Measurements from ENCODE around the gene MIX23. TPM values are rescaled to one million over a fixed set of nuclear protein-coding genes. Genes with fewer than 3 reads are reported as not detected.

MIX23 gene
- total RNA-seq: 15.7 and 17.4 TPM in 2 replicates

DNA sequence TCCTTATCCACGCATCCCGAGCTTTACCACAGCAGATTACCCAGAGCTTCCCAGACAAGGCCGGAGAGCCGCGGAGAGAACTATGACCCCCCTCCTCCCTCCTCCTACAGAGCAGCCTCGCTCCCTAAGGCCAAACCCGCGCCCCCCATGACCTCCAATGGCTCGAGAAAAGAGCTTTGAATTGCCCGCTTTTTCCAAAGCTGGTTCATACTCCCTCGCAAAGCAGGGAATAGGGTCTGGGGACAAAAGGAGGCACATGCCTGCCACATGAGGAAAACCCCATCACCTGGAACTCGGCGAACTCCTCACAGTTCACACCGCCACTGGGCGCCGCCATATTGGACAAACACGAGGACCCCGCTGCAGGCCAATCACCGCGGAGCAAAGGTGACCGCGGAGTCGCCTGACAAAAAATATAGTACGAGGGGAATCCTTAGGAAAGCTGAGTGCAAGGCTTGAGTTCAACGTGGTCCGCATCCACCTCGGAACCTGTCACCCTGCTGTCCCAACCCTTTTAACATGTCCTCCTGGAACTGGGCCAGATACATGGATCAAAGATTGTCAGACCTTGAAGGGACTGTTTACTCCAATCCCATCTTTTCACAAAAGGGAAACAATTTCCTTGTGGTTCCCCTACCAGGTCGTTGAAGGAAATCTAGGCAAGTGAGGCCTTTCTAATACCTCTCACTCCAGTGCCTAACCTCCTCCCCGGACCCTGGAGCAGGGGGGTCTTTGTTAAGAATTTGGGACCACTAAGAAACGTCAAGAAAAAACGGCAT is at the start of gene MIX23:
MIX23 (minus strand) TSS at position 344 of the 779 bp plus-strand sequence; CDS start at position 337, 7 bp downstream.

DNA sequence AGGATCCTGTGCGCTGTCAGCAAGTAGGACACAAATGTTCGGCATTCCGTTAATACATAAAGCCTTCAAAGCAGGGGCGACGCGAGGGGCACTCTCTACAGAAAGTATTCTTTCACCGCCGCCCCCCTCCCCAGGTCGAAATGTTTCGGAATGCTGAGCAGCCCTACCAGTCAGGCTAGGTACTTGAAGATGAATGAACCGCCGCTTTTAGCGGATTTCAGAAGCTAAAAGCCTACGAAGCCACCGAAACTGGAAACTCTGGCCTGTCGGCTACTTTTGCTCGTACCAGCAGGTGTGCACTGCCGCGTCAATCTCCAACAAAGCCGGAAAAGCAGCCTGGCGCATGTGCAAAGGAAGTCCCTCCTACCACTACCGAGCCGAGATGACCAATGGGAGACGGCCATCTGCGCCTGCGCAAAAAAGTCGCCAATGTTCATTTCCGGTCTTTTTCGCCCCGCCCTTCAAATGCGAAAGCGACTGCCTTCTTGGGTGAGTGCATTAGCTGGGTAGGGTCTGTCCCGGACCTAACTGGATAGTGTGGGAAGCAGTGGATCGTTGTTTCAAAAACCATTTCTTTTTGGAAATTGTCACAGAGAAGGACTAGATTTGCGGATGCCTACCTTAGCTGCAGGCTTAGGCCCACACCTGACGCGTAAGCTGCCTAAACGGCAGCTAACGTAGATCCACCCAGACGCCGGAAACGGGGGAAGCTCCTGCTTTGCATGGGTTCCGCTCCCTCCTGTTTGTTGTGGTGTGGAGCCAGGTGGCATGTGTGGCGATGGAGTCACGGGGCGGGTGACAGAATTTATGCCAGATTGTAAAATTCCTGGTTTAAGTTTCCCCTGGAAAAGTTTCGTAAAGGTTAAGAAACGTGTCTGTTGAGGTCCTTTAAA is 33.0 kb upstream of the MIX23 start, which contains the start of gene WDR5B:
WDR5B (minus strand) TSS at position 301 of the 893 bp plus-strand sequence. CDS start 534 bp downstream, outside the sequence.

DNA sequence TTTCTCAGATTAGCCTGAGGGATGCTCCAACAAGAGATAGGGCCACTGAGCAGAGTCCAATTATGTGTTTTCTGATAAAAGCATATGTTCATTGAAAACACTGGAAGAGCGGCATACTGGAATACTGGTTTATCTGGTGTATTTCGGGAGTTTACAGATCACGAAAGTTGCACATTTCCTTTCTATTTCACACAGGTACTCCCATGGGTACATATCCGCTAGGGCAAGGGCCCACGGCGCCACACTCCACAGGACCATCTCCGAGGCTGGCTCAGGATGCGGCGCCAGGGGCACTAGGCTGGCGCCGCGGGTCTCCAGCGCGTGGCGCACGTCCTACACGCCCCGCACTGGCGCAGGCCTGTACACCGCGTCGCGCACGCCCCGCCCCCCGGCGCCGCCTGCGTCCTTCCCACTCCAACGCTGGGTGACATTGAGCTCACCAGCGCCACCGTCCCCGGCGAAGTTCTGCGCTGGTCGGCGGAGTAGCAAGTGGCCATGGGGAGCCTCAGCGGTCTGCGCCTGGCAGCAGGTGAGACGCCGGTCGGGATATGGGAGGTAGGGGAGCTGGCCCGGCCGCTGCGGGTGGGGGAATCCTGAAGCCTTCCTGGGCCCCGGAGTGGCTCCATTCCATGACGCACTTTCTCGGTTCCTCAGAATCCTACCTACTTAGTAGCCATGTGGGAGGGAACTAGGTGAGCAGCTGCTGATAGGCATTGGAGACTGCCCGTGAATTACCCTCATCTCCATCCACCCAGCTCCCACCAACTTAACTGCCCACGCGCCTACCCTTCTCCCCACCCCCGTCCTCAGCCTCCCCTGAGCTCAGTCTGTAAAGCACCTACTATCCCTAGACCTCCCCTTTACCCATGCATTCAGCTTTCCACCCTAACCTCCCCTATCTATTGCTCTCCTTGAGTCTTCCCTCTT is 1.0 kb upstream of the MIX23 start, which contains the start of gene FAM162A:
FAM162A (plus strand) TSS at position 412 of the 927 bp plus-strand sequence; CDS start at position 496, 84 bp downstream.

DNA sequence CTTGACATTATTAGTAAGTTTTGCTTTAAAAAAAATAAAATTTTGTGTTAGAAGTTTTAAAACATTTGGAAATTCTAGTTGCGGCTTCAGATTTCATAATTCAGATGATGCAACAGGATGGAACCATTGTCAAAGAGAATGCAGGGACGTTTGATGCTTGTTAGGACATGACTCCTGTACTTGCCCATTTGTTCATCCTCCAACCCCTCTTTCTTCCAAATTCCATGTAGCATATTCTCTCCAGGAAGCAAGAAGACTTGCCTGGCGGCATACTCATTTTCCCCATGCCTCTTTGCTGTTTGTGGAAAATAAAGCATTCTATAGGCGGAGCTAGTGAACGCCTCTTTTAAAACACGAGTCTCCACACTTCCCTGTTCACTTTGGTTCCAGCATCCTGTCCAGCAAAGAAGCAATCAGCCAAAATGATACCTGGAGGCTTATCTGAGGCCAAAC is 58.1 kb downstream of the MIX23 start, which contains the start of gene CSTA:
CSTA (plus strand) TSS at position 378 of the 453 bp plus-strand sequence; CDS start at position 423, 45 bp downstream.

Small RNA genes lying within 50 kb of the gene (small RNA-seq; reads per million reads assigned to genes)
- not detected for gene AC083798.1

Other genes with a start within 250 kb of the MIX23 start
- gene CASR, start 199.6 kb downstream of the MIX23 start, total RNA-seq: under 0.01 TPM in 1 of 2 replicates, not detected in the other
- gene CSTA, start 58.0 kb downstream of the MIX23 start, total RNA-seq: 0.22 and 0.39 TPM in 2 replicates
- gene FAM162A, start 951 bp upstream of the MIX23 start, total RNA-seq: 4.9 and 6.7 TPM in 2 replicates
- 6.9 and 7.9 TPM in 2 replicates for gene WDR5B, start 32.8 kb upstream of the MIX23 start, total RNA-seq
- gene KPNA1, start 131.7 kb upstream of the MIX23 start, total RNA-seq: 27.9 and 35.0 TPM in 2 replicates
- gene PARP9, start 181.1 kb upstream of the MIX23 start, total RNA-seq: 4.1 and 6.7 TPM in 2 replicates
- 7.6 and 9.8 TPM in 2 replicates for gene DTX3L, start 181.1 kb upstream of the MIX23 start, total RNA-seq
- under 0.01 TPM in 1 of 2 replicates, not detected in the other for gene PARP15, start 194.4 kb upstream of the MIX23 start, total RNA-seq

Measured in placental epithelial cell (primary cell).